ENCODE data around the gene GSTP1. TPM values are rescaled to one million over a fixed set of nuclear protein-coding genes. Genes with fewer than 3 reads are reported as not detected.
"Not testable (repeated sequence)": the region's sequence is repeated elsewhere in the genome, so short reads cannot be mapped to it uniquely, and the experiment has no call there.

Gene GSTP1
- total and polyA plus RNA-seq, 8 donors, result 393 to 2,840 (median 647) TPM

DNA sequence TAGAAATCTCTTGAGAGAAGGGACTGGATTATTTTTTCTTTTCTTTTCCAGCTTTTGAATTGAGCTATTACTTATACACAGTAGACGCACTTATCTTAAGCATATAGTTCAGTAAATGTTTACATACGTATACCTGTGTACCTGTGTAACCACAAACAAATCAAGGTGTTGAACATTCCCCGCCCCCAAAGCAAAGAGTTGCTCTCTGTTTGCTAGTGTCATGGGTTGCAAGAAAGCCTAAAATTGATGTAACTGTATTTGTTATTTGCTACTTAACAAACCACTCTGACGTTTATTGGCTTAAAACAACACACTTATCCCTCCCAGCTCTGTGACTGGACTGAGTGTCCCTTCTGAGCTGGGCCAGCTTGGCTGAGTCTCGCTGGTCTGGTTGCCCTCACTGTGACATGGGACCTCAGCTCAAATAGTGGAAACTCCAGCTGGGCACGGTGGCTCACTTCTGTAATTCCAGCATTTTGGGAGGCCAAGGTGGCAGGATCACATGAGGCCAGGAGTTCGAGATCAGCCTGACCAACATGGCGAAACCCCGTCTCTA is 35.0 kb upstream of the GSTP1 start:
- peak in 1 of 3 donors; percentile 14 for TF ChIP-seq POLR2AphosphoS5 (IDR thresholded peaks at IDR 0.05)
- TF ChIP-seq, protein P1, sequence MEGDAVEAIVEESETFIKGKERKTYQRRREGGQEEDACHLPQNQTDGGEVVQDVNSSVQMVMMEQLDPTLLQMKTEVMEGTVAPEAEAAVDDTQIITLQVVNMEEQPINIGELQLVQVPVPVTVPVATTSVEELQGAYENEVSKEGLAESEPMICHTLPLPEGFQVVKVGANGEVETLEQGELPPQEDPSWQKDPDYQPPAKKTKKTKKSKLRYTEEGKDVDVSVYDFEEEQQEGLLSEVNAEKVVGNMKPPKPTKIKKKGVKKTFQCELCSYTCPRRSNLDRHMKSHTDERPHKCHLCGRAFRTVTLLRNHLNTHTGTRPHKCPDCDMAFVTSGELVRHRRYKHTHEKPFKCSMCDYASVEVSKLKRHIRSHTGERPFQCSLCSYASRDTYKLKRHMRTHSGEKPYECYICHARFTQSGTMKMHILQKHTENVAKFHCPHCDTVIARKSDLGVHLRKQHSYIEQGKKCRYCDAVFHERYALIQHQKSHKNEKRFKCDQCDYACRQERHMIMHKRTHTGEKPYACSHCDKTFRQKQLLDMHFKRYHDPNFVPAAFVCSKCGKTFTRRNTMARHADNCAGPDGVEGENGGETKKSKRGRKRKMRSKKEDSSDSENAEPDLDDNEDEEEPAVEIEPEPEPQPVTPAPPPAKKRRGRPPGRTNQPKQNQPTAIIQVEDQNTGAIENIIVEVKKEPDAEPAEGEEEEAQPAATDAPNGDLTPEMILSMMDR (IDR thresholded peaks at IDR 0.05), result no peak
- DNase-seq, result peak; percentile 41 to 62
- H3K27ac ChIP-seq, result no peak overlapping the region
- H3K36me3 ChIP-seq, result no peaks in the 10 kb centered on the region
- H3K4me3 ChIP-seq, result no peak overlapping the region
- H3K27me3 ChIP-seq, result no peaks in the 10 kb centered on the region
- 46 to 79% (median 55%) methylated on average over 7 to 9 of the region's 9 CpGs for WGBS, 5 donors
- H3K9me3 ChIP-seq, result peaks cover 0 to 5% (median 2%) of the 10 kb centered on the region in 4 donors
- intact Hi-C loops (cut with DNase I; ENCODE audit: low total_unique reads), result no loop called here
- H3K4me1 ChIP-seq, result peaks cover 0 to 6% (median 2%) of the 10 kb centered on the region in 4 donors

DNA sequence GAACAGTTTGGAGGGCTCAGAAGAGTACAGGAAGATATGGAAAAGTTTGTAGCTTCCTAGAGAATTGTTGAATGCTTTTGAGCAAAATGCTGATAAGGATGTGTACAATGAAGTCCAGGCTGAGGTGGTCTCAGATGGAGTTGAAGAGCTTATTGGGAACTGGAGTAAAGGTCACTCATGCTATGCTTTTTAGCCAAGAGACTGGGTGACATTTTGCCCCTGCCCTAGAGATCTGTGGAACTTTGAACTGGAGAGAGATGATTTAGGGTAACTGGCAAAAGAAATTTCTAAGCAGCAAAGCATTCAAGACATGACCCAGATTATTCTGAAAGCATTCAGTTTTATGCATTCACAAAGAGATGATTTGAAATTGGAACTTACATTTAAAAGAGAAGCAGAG is 32.5 kb upstream of the GSTP1 start:
- no peak overlapping the region for H3K27ac ChIP-seq
- H3K9me3 ChIP-seq, result peaks cover 0 to 5% (median 2%) of the 10 kb centered on the region in 4 donors
- no peak overlapping the region for H3K4me3 ChIP-seq
- intact Hi-C loops (cut with DNase I; ENCODE audit: low total_unique reads), result no loop called here
- H3K36me3 ChIP-seq, result no peaks in the 10 kb centered on the region
- H3K4me1 ChIP-seq, result no peaks in the 10 kb centered on the region
- no peaks in the 10 kb centered on the region for H3K27me3 ChIP-seq
- TF ChIP-seq EP300 (IDR thresholded peaks at IDR 0.05) (no peak), POLR2A (IDR thresholded peaks at IDR 0.05) (no peak), POLR2AphosphoS5 (IDR thresholded peaks at IDR 0.05) (no peak)
- TF ChIP-seq, protein P1 (IDR thresholded peaks at IDR 0.05), result no peak
- DNase-seq, result no peak

DNA sequence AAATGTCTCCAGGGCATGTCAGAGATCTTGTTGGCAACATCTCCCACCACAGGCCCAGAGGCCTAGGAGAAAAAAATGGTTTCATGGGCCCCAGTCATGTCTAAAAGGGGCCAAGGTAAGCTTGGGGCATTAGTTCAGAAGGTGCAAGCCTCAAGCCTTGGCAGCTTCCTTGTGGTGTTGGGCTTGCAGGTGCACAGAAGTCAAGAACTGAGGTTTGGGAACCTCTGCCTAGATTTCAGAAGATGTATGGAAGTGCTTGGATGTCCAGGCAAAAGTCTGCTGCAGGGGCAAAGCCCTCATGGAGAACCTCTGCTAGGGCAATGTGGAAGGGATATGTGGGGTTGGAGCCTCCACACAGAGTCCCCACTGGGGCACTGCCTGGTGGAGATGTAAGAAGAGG is 31.9 kb upstream of the GSTP1 start:
- H3K36me3 ChIP-seq; H3K4me3 ChIP-seq; H3K9me3 ChIP-seq; H3K27ac ChIP-seq; DNase-seq; H3K4me1 ChIP-seq; H3K27me3 ChIP-seq; intact Hi-C loops (cut with DNase I; ENCODE audit: low total_unique reads): not testable (repeated sequence)

DNA sequence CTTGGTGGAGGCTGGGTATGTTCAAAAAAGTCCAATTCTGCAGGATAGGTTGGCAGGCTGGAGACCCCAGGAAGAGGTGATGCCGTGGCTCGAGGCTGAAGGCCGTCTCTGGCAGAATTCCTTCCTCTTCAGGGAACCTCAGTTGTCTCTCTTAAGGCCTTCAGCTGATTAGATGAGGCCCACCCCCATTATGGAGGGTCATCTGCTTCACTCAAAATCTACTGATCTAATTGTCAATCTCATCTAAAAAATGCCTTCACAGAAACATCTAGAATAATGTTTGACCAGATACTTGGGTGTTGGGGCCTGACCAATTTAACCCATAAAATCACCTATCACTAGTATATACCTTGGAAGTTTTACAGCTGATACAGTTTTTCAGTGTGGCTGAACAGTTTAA is 27.4 kb upstream of the GSTP1 start:
- peaks cover 0 to 8% (median 0%) of the 10 kb centered on the region in 3 donors for H3K27me3 ChIP-seq
- peaks cover 0 to 16% (median 10%) of the 10 kb centered on the region in 4 donors for H3K4me1 ChIP-seq
- TF ChIP-seq, protein P1 (IDR thresholded peaks at IDR 0.05), result no peak
- TF ChIP-seq POLR2A (IDR thresholded peaks at IDR 0.05) (no peak), EP300 (IDR thresholded peaks at IDR 0.05) (no peak), POLR2AphosphoS5 (IDR thresholded peaks at IDR 0.05) (no peak)
- no peak overlapping the region for H3K4me3 ChIP-seq
- 74 to 87% (median 85%) methylated on average over 3 of the region's 3 CpGs for WGBS, 5 donors
- H3K9me3 ChIP-seq, result peaks cover 0 to 5% (median 2%) of the 10 kb centered on the region in 4 donors
- intact Hi-C loops (cut with DNase I; ENCODE audit: low total_unique reads), result no loop called here
- no peak for DNase-seq
- no peaks in the 10 kb centered on the region for H3K36me3 ChIP-seq
- no peak overlapping the region for H3K27ac ChIP-seq

DNA sequence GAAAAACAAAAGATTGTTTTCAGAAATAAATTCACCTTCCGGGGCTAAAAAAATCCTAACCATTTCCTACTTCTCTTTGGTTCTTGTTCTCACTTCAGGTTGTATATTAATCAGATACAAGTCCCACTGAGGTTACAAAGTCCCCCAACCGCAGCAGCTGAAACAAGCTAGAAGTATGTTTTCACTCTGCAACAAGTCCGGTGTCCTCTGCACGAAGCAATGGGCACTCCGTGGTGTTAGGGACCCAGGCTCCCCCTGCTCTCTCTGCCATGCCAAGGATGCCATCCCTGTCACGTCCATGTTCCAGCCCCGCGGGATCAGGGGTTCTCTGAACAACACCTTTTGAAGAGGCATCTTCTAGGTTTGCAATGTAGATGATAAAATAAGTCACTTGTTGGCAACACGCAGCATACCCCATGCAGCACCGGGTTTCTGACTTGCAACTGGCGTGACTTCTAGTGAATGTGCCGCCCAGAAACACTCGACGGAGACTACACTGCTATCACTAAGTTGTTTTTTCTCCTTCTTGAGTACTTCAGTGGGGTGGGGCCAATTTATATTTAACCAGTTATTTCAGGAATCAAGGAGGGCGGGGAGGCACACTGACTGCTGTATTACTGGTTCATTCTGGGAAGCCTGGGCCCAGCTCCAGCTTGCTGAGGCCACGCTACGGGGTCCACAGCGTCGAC is 25.4 kb upstream of the GSTP1 start:
- H3K9me3 ChIP-seq, result no peaks in the 10 kb centered on the region
- peak overlapping the region in 3 of 5 donors; percentile 39 to 62 (median 43) for H3K27ac ChIP-seq
- TF ChIP-seq, protein P1 (IDR thresholded peaks at IDR 0.05), result no peak
- TF ChIP-seq POLR2AphosphoS5 (IDR thresholded peaks at IDR 0.05) (no peak), POLR2A (IDR thresholded peaks at IDR 0.05) (no peak), EP300 (IDR thresholded peaks at IDR 0.05) (no peak)
- peak; percentile 53 to 81 for DNase-seq
- H3K36me3 ChIP-seq, result no peaks in the 10 kb centered on the region
- H3K4me3 ChIP-seq, result peak overlapping the region in 1 of 4 donors; percentile 9
- intact Hi-C loops (cut with DNase I; ENCODE audit: low total_unique reads), result no loop called here
- 24 to 54% (median 27%) methylated on average over 19 of the region's 19 CpGs for WGBS, 5 donors
- H3K4me1 ChIP-seq, result peaks cover 0 to 27% (median 13%) of the 10 kb centered on the region in 4 donors
- H3K27me3 ChIP-seq, result peaks cover 0 to 8% (median 0%) of the 10 kb centered on the region in 3 donors
